SU-DHL-6 (cell line): ENCODE measurements around the gene ATP9A.

ENCODE experiments used
- H2AFZ ChIP-seq: fragments of 200-600 bp; sonication (generic); 2 replicates; pipeline ENCODE4 v1.6.1; 2014; ENCODE audit warnings: low read depth, mild to moderate bottlenecking, moderate library complexity, mixed read lengths, antibody characterized with exemption, low read length; ENCODE audit not compliant: severe bottlenecking
- H3F3A ChIP-seq: fragments of 200-600 bp; shearing (Covaris generic); 2 replicates; pipeline ENCODE4 v1.6.0; 2016; ENCODE audit warnings: antibody characterized with exemption, mild to moderate bottlenecking; ENCODE audit not compliant: insufficient read depth
- H3K27ac ChIP-seq: fragments of 200-600 bp; sonication (generic); 2 replicates; pipeline ENCODE4 v1.5.1; 2016; ENCODE audit warnings: low read depth, mild to moderate bottlenecking, low read length, moderate library complexity, mixed read lengths
- H3K27me3 ChIP-seq: fragments of 200-600 bp; sonication (generic), shearing (Covaris generic); 2 replicates; pipeline ENCODE4 v1.6.0; 2014; ENCODE audit warnings: mild to moderate bottlenecking, low read length
- H3K36me3 ChIP-seq: fragments of 200-600 bp; sonication (generic); 2 replicates; pipeline ENCODE4 v1.6.1; 2014; ENCODE audit warnings: mild to moderate bottlenecking, low read length, mixed read lengths
- H3K4me2 ChIP-seq: fragments of 300-600, 200-600 bp; shearing (Covaris generic), sonication (generic); 2 replicates; pipeline ENCODE4 v1.6.0; 2014; ENCODE audit warnings: low read length, low read depth, mild to moderate bottlenecking; ENCODE audit not compliant: poor library complexity, severe bottlenecking
- H3K4me3 ChIP-seq: fragments of 200-600 bp; sonication (generic); 2 replicates; pipeline ENCODE4 v1.5.1; 2014; ENCODE audit warnings: antibody characterized with exemption, low read length, mild to moderate bottlenecking, mixed read lengths; ENCODE audit not compliant: insufficient read depth, poor library complexity, severe bottlenecking
- H3K79me2 ChIP-seq: fragments of 200-600 bp; sonication (generic); 2 replicates; pipeline ENCODE4 v1.6.1; 2014; ENCODE audit warnings: mild to moderate bottlenecking, low read length, moderate library complexity; ENCODE audit not compliant: insufficient read depth
- H3K9ac ChIP-seq: fragments of 200-600 bp; sonication (generic); 2 replicates; pipeline ENCODE4 v1.7.0; 2014; ENCODE audit warnings: mild to moderate bottlenecking, low read length
- H3K9me2 ChIP-seq: fragments of 200-600 bp; sonication (generic); replicated peaks from 2 replicates; pipeline ENCODE4 v1.6.1; 2014; ENCODE audit warnings: low read length; ENCODE audit not compliant: insufficient read depth
- H3K9me3 ChIP-seq: fragments of 200-600 bp; sonication (generic); 2 replicates; pipeline ENCODE4 v1.6.1; 2014; ENCODE audit warnings: low read length, mixed read lengths; ENCODE audit not compliant: insufficient read depth
- H4K20me1 ChIP-seq: fragments of 200-600 bp; sonication (generic); 2 replicates; pipeline ENCODE4 v1.6.1; 2014; ENCODE audit warnings: low read depth, mild to moderate bottlenecking, antibody characterized with exemption, low read length, moderate library complexity, mixed read lengths
- EZH2phosphoT487 ChIP-seq: fragments of 200-600 bp; sonication (generic), shearing (Covaris generic); conservative IDR thresholded peaks from 2 replicates; pipeline ENCODE4 v1.6.1; 2018; ENCODE audit warnings: mild to moderate bottlenecking, antibody characterized with exemption, low read length, moderate library complexity, mixed read lengths
- TF ChIP-seq, protein P1 (sequence below): fragments of 200-600 bp; sonication (generic); IDR thresholded peaks from one replicate; pipeline ENCODE4 v1.5.1; 2017; ENCODE audit warnings: antibody characterized with exemption, mild to moderate bottlenecking, low read length, moderate library complexity; ENCODE audit not compliant: insufficient read depth, poor library complexity, severe bottlenecking

ATP9A gene

DNA sequence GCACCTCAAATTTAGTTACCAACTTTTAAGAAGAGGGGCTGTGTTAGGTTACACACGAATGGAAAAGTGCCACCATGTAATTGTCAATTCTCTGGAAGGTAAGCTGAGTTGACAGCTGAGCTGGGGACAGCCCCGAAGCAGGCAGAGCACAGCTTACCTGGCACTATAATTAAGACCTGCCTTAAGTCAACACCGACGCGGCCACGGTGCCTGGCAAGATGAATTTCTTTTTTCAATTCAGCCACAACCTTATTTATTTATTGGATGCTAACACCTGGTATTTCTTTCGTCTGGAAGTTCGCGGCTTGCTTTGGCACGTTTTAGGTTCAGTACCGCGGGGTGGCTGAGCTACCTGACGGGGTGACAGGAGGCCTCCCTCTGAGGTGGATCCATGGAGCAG, 185.1 kb downstream of the ATP9A start:
- Histone ChIP-seq H3K9me2 (no peaks in the 10 kb centered on the region), H4K20me1 (no peaks in the 10 kb centered on the region), H3K9ac (no peak overlapping the region), H3K27me3 (no peaks in the 10 kb centered on the region), H3K4me3 (no peak overlapping the region), H2AFZ (no peak overlapping the region), H3K36me3 (no peaks in the 10 kb centered on the region), H3K9me3 (no peaks in the 10 kb centered on the region), H3K79me2 (no peaks in the 10 kb centered on the region), H3K27ac (no peak overlapping the region), H3K4me2 (no peak overlapping the region), H3F3A (peaks cover 6% of the 10 kb centered on the region; the same call in 1 of the 2 replicates)
- TF ChIP-seq, protein P1, sequence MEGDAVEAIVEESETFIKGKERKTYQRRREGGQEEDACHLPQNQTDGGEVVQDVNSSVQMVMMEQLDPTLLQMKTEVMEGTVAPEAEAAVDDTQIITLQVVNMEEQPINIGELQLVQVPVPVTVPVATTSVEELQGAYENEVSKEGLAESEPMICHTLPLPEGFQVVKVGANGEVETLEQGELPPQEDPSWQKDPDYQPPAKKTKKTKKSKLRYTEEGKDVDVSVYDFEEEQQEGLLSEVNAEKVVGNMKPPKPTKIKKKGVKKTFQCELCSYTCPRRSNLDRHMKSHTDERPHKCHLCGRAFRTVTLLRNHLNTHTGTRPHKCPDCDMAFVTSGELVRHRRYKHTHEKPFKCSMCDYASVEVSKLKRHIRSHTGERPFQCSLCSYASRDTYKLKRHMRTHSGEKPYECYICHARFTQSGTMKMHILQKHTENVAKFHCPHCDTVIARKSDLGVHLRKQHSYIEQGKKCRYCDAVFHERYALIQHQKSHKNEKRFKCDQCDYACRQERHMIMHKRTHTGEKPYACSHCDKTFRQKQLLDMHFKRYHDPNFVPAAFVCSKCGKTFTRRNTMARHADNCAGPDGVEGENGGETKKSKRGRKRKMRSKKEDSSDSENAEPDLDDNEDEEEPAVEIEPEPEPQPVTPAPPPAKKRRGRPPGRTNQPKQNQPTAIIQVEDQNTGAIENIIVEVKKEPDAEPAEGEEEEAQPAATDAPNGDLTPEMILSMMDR: no peak
- no peak for TF ChIP-seq EZH2phosphoT487

DNA sequence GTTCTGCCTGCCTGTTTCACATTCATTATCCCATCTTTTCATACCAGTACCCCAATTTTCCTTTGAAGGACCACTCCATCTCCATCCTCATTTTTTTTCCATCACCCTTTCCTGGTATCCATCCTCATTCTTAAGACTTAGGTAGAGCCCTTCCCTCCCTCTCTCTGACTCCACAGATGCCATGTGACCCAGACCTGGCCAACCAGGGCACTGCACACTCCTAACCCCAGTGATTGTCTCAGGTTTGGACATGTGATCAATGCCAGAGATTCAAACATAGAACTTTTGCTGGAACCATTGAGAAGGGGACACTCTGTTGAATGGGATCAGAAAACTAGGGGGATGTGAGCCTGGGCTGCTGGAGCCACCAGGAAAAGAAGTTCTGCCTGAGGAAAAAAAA, 186.6 kb downstream of the ATP9A start:
- H3K4me2 ChIP-seq: no peak overlapping the region
- H3K9me2 ChIP-seq: no peaks in the 10 kb centered on the region
- no peak for TF ChIP-seq EZH2phosphoT487
- TF ChIP-seq, protein P1: no peak
- no peaks in the 10 kb centered on the region for H3K9me3 ChIP-seq
- H3K36me3 ChIP-seq: no peaks in the 10 kb centered on the region
- H3K79me2 ChIP-seq: no peaks in the 10 kb centered on the region
- H3F3A ChIP-seq: no peaks in the 10 kb centered on the region
- no peak overlapping the region for H2AFZ ChIP-seq
- H3K4me3 ChIP-seq: no peak overlapping the region
- H3K27me3 ChIP-seq: no peaks in the 10 kb centered on the region
- H3K27ac ChIP-seq: no peak overlapping the region
- no peak overlapping the region for H3K9ac ChIP-seq
- H4K20me1 ChIP-seq: no peaks in the 10 kb centered on the region

GRCh38 chr20:51579137-51579536, 189.1 kb downstream of the ATP9A start:
- Histone ChIP-seq H3K4me3 (no peak overlapping the region), H3K79me2 (no peaks in the 10 kb centered on the region), H3K27ac (no peak overlapping the region), H3K36me3 (no peaks in the 10 kb centered on the region), H3F3A (no peaks in the 10 kb centered on the region), H3K9me3 (no peaks in the 10 kb centered on the region), H3K4me2 (no peak overlapping the region), H3K9me2 (no peaks in the 10 kb centered on the region), H4K20me1 (no peaks in the 10 kb centered on the region), H3K9ac (no peak overlapping the region), H2AFZ (no peak overlapping the region), H3K27me3 (no peaks in the 10 kb centered on the region)
- TF ChIP-seq, protein P1: no peak
- TF ChIP-seq EZH2phosphoT487: no peak

DNA sequence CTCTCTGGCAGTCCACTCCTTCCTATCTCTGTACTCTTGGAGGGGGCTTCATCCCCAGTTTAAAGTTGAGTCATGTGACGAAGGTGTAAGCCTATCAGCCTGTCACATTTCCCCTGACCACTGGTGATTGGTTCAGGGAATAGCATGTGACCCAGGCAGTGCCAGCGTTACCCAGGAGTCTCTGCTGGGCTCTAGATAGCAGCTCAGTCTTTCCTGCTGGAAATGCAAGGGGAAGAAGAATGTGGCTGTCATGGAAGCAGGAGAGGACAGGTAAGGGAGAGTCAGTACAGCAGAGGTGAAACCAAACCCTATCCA, 190.1 kb downstream of the ATP9A start:
- H3K9me2 ChIP-seq: no peaks in the 10 kb centered on the region
- no peaks in the 10 kb centered on the region for H4K20me1 ChIP-seq
- no peaks in the 10 kb centered on the region for H3K27me3 ChIP-seq
- no peak for TF ChIP-seq EZH2phosphoT487
- TF ChIP-seq, protein P1: no peak
- no peak overlapping the region for H3K4me2 ChIP-seq
- no peak overlapping the region for H3K27ac ChIP-seq
- H3K79me2 ChIP-seq: no peaks in the 10 kb centered on the region
- H3K4me3 ChIP-seq: no peak overlapping the region
- H3F3A ChIP-seq: no peaks in the 10 kb centered on the region
- H3K9ac ChIP-seq: no peak overlapping the region
- H3K36me3 ChIP-seq: no peaks in the 10 kb centered on the region
- H3K9me3 ChIP-seq: no peaks in the 10 kb centered on the region
- H2AFZ ChIP-seq: no peak overlapping the region
